GM23248 (cell line): ENCODE results near the gene ZBTB20. TPM values are rescaled to one million over a fixed set of nuclear protein-coding genes. Genes with fewer than 3 reads are reported as not detected.

Experiments used
- DNase-seq: peaks from one replicate; pipeline ENCODE4 v3.0.0-alpha.2; 2015
- H2AFZ ChIP-seq: fragments of 200-600 bp; sonication (generic); 2 replicates; pipeline ENCODE4 v1.6.1; 2016; ENCODE audit warnings: antibody characterized with exemption
- H3F3A ChIP-seq: fragments of 200-600 bp; sonication (generic); 2 replicates; pipeline ENCODE4 v1.6.1; 2016; ENCODE audit warnings: mild to moderate bottlenecking, antibody characterized with exemption, mixed run types; ENCODE audit not compliant: insufficient read depth
- H3K27ac ChIP-seq: fragments of 200-600 bp; sonication (generic); 2 replicates; pipeline ENCODE4 v1.5.1; 2016; ENCODE audit warnings: mild to moderate bottlenecking
- H3K27me3 ChIP-seq: fragments of 200-600 bp; sonication (generic); replicated peaks from 2 replicates; pipeline ENCODE4 v1.6.1; 2016; ENCODE audit warnings: mild to moderate bottlenecking; ENCODE audit not compliant: insufficient read depth
- H3K36me3 ChIP-seq: fragments of 200-600 bp; sonication (generic); 2 replicates; pipeline ENCODE4 v1.6.1; 2016; ENCODE audit warnings: low read depth, mild to moderate bottlenecking
- H3K4me1 ChIP-seq: fragments of 200-600 bp; sonication (generic); 2 replicates; pipeline ENCODE4 v1.6.1; 2016; ENCODE audit warnings: mild to moderate bottlenecking; ENCODE audit not compliant: insufficient read depth
- H3K4me2 ChIP-seq: fragments of 200-600 bp; sonication (generic); one replicate; pipeline ENCODE4 v1.6.1; 2016; ENCODE audit warnings: mild to moderate bottlenecking; ENCODE audit not compliant: unreplicated experiment
- H3K4me3 ChIP-seq: fragments of 200-600 bp; sonication (generic); 2 replicates; pipeline ENCODE4 v1.5.1; 2016; ENCODE audit warnings: mild to moderate bottlenecking
- H3K79me2 ChIP-seq: fragments of 200-600 bp; sonication (generic); 2 replicates; pipeline ENCODE4 v1.6.1; 2016; ENCODE audit warnings: mild to moderate bottlenecking; ENCODE audit not compliant: insufficient read depth
- H3K9ac ChIP-seq: fragments of 200-600 bp; sonication (generic); 2 replicates; pipeline ENCODE4 v1.6.1; 2016; ENCODE audit warnings: mild to moderate bottlenecking
- H3K9me2 ChIP-seq: fragments of 200-600 bp; sonication (generic); 2 replicates; pipeline ENCODE4 v1.6.1; 2016; ENCODE audit warnings: mixed run types, mild to moderate bottlenecking, moderate library complexity; ENCODE audit not compliant: insufficient read depth
- H3K9me3 ChIP-seq: fragments of 200-600 bp; sonication (generic); one replicate; pipeline ENCODE4 v1.6.1; 2017; ENCODE audit warnings: low read depth
- H4K20me1 ChIP-seq: fragments of 200-600 bp; sonication (generic); 2 replicates; pipeline ENCODE4 v1.6.0; 2016; ENCODE audit not compliant: insufficient read depth
- EZH2 ChIP-seq: fragments of 200-600 bp; sonication (generic); IDR thresholded peaks from 2 replicates; pipeline ENCODE4 v1.6.1; 2018; ENCODE audit warnings: antibody characterized with exemption, mild to moderate bottlenecking; ENCODE audit not compliant: insufficient read depth, poor library complexity, severe bottlenecking
- EZH2phosphoT487 ChIP-seq: fragments of 200-600 bp; sonication (generic); IDR thresholded peaks from 2 replicates; pipeline ENCODE4 v1.6.1; 2018; ENCODE audit warnings: antibody characterized with exemption, moderate library complexity, mild to moderate bottlenecking, low read depth; ENCODE audit not compliant: insufficient read depth
- WGBS, 2 experiments: methylation state at CpG; one replicate each; pipeline ENCODE4 v1.1.6; 2015 to 2017; ENCODE audit warnings: low lambda C conversion rate in 2 of 2, low coverage in 1 of 2; ENCODE audit errors: missing lambda C conversion rate in 2 of 2; 5-methylcytosine and 5-hydroxymethylcytosine counted together
- in situ Hi-C: fragments of 300-500 bp; cut with MboI; formaldehyde crosslinking; loops from 2 replicates; pipeline ENCODE4 v1.15.0; 2020
- polyA plus RNA-seq: library from polyadenylated mRNA; unstranded; fragments of >200 nt; fragmentation: Nextera tagmentation; extraction: Ambion mirVana; gene quantifications from 2 replicates; pipeline ENCODE4 v1.2.1, GENCODE V29; 2016
- total RNA-seq: library from RNA; depleted of rRNA; stranded (reverse); fragments of >200 nt; shearing (Covaris generic); gene quantifications from 2 replicates; pipeline ENCODE4 v1.2.3, GENCODE V29; 2014

ZBTB20 gene
- total and polyA plus RNA-seq, 2 experiments from 2014 or later: 9.2 to 12.2 TPM

DNA sequence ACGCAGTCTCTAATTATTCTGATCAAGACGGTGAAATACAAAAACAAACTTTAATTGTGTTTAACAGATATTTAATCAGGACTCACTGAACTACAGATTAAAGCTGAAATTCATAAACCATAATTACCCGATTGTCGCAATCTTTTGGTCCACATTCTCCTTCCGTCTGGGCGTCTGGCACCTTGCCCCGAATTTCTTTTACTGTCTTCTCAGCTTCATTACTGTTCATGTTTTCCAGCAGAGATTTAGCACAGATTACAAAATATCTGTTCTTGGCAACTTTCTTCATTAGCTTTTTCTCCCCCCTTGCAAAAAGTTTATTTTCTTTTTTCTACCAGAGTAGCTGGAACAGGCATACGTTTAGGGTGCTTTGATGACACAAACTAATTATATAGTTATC is 581.9 kb downstream of the ZBTB20 start:
- in situ Hi-C loops: no loop called here
- H3K4me3 ChIP-seq: no peak overlapping the region
- H3K27me3 ChIP-seq: no peaks in the 10 kb centered on the region
- peak; percentile 54 for DNase-seq
- no peaks in the 10 kb centered on the region for H3K9me2 ChIP-seq
- H4K20me1 ChIP-seq: no peaks in the 10 kb centered on the region
- H3K4me1 ChIP-seq: peaks cover 12% of the 10 kb centered on the region; the same call in 1 of the 2 replicates
- 29 to 37% methylated on average over 8 of the region's 8 CpGs for whole genome bisulfite sequencing, 2 experiments
- no peaks in the 10 kb centered on the region for H3F3A ChIP-seq
- H2AFZ ChIP-seq: no peak overlapping the region
- H3K36me3 ChIP-seq: no peaks in the 10 kb centered on the region
- TF ChIP-seq EZH2 (no peak), EZH2phosphoT487 (no peak)
- H3K27ac ChIP-seq: no peak overlapping the region
- peak overlapping the region; percentile 40 for H3K4me2 ChIP-seq
- H3K9ac ChIP-seq: 0 out of 2 replicates have a peak overlapping the region, but pooled peaks have one; percentile 2
- 0 out of 2 replicates have a peak, but pooled peaks cover 9% of the 10 kb centered on the region for H3K79me2 ChIP-seq
- H3K9me3 ChIP-seq: no peaks in the 10 kb centered on the region

DNA sequence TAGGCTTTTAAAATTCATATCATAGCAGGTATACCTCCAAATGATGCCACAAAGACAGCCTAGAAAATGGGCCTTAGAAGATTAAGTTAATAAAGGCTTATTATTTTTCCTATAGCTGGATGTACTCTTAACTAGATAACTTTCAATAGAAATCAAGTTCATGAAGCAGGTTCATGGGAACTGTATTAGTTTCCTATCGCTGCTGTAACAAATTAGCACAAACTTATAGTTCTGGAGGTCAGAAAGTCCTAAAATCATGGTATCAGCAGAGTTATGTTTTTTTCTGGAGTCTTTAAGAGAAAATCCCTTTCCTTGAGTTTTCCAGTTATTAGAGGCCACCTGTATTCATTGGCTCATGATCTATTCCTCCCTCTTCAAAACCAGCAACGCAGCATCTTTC is 583.4 kb downstream of the ZBTB20 start:
- Histone ChIP-seq H3K27ac (no peak overlapping the region), H3K79me2 (0 out of 2 replicates have a peak, but pooled peaks cover 9% of the 10 kb centered on the region), H3K4me3 (no peak overlapping the region), H2AFZ (no peak overlapping the region), H3K36me3 (no peaks in the 10 kb centered on the region), H3K27me3 (no peaks in the 10 kb centered on the region), H3K9ac (no peak overlapping the region), H3F3A (peaks cover 7% of the 10 kb centered on the region), H3K9me3 (no peaks in the 10 kb centered on the region), H3K4me2 (no peak overlapping the region), H4K20me1 (no peaks in the 10 kb centered on the region), H3K4me1 (peaks cover 17% of the 10 kb centered on the region), H3K9me2 (no peaks in the 10 kb centered on the region)
- WGBS, 2 experiments: 93 to 97% methylated on average over 2 of the region's 2 CpGs
- no peak for DNase-seq
- TF ChIP-seq EZH2: no peak
- TF ChIP-seq EZH2phosphoT487: no peak
- in situ Hi-C loops: no loop called here

DNA sequence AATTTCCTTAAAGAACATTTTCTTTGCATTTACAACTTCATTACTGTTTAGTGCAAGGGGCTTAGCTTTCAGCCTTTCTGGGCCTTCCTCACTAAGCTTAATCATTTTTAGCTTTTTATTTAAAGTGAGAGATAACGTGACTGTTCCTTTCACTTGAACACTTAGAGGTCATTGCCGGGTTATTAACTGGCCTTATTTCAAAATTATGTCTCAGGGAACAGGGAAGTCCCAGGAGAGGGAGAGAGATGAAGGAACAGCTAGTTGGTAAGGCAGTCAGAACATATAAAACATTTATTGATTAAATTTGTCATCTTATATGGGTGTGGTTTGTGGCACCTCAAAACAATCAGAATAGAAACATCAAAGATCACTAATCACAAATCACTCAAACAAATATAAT is 584.5 kb downstream of the ZBTB20 start:
- 31 to 35% methylated on average over 2 of the region's 2 CpGs for WGBS, 2 experiments

DNA sequence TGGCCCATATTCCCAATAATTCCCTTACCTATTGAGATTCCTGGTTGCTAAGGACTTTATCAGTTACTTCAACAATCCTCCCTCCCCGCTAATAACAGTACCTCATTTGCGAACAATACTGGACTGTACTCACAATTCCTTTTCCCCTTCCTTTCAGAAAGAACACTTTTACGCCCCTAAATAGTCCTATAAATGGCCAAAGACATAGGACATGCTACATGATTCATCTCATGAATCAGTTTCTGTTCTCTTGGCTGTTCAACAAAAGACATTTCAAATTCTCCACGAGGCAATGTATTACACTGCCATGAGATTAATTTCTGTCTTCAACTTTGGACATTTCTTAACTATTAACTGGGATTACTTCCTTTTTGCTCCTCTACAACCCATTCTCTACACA is 588.8 kb downstream of the ZBTB20 start:
- H3K9me2 ChIP-seq: no peaks in the 10 kb centered on the region
- no peaks in the 10 kb centered on the region for H3K9me3 ChIP-seq
- DNase-seq: peak; percentile 71
- no peaks in the 10 kb centered on the region for H4K20me1 ChIP-seq
- H3F3A ChIP-seq: peaks cover 23% of the 10 kb centered on the region
- H3K27ac ChIP-seq: peak overlapping the region; percentile 63
- 63 to 68% methylated on average over 4 of the region's 4 CpGs for WGBS, 2 experiments
- H3K79me2 ChIP-seq: no peaks in the 10 kb centered on the region
- H3K4me1 ChIP-seq: peaks cover 39% of the 10 kb centered on the region
- in situ Hi-C loops: no loop called here
- H3K4me2 ChIP-seq: peak overlapping the region; percentile 64
- TF ChIP-seq EZH2phosphoT487 (no peak), EZH2 (no peak)
- no peaks in the 10 kb centered on the region for H3K27me3 ChIP-seq
- H3K9ac ChIP-seq: no peak overlapping the region
- H3K4me3 ChIP-seq: no peak overlapping the region
- H2AFZ ChIP-seq: no peak overlapping the region
- no peaks in the 10 kb centered on the region for H3K36me3 ChIP-seq

More for the DNA sequence above, 584.5 kb downstream of the ZBTB20 start:
- peaks cover 16% of the 10 kb centered on the region for H3F3A ChIP-seq
- no peak overlapping the region for H3K27ac ChIP-seq
- in situ Hi-C loops: no loop called here
- H3K9me2 ChIP-seq: no peaks in the 10 kb centered on the region
- no peaks in the 10 kb centered on the region for H3K27me3 ChIP-seq
- no peaks in the 10 kb centered on the region for H4K20me1 ChIP-seq
- no peaks in the 10 kb centered on the region for H3K36me3 ChIP-seq
- no peak for TF ChIP-seq EZH2phosphoT487
- TF ChIP-seq EZH2: no peak
- no peak overlapping the region for H3K4me2 ChIP-seq
- H2AFZ ChIP-seq: no peak overlapping the region
- 0 out of 2 replicates have a peak, but pooled peaks cover 8% of the 10 kb centered on the region for H3K79me2 ChIP-seq
- peaks cover 28% of the 10 kb centered on the region for H3K4me1 ChIP-seq
- H3K9me3 ChIP-seq: no peaks in the 10 kb centered on the region
- no peak overlapping the region for H3K9ac ChIP-seq
- no peak for DNase-seq
- no peak overlapping the region for H3K4me3 ChIP-seq

DNA sequence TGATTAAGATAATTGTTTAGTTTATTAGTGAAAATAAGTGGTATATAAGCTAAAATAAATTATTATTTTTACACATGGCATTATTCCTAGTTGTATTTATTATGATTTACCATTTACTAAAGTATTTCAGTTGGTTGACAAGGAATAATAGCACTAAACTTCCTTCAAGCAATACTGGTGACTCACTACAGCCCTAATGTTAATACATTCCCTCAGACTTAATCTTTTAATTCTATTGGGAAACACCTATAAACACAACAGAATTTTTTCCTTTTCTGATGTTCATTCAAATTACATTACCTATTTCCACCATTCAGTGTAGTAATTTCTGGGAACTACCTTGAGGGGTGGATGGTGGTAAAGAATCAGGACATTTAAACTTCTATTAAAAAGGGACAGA is 589.3 kb downstream of the ZBTB20 start:
- Histone ChIP-seq H3K9me2 (no peaks in the 10 kb centered on the region), H3K4me1 (peaks cover 44% of the 10 kb centered on the region), H3F3A (peaks cover 28% of the 10 kb centered on the region), H3K36me3 (no peaks in the 10 kb centered on the region), H3K27ac (peak overlapping the region; percentile 63), H4K20me1 (no peaks in the 10 kb centered on the region), H3K79me2 (no peaks in the 10 kb centered on the region), H2AFZ (no peak overlapping the region), H3K4me2 (peak overlapping the region; percentile 64), H3K27me3 (no peaks in the 10 kb centered on the region), H3K9me3 (no peaks in the 10 kb centered on the region), H3K9ac (no peak overlapping the region), H3K4me3 (no peak overlapping the region)
- peak; percentile 68 for DNase-seq
- TF ChIP-seq EZH2phosphoT487 (no peak), EZH2 (no peak)
- in situ Hi-C loops: no loop called here
